ENCODE results near the gene SCAMP3. TPM values are rescaled to one million over a fixed set of nuclear protein-coding genes. Genes with fewer than 3 reads are reported as not detected.

The SCAMP3 gene
- total and polyA plus RNA-seq, 2 experiments from 2014 or later, result 50.5 to 52.5 TPM

DNA sequence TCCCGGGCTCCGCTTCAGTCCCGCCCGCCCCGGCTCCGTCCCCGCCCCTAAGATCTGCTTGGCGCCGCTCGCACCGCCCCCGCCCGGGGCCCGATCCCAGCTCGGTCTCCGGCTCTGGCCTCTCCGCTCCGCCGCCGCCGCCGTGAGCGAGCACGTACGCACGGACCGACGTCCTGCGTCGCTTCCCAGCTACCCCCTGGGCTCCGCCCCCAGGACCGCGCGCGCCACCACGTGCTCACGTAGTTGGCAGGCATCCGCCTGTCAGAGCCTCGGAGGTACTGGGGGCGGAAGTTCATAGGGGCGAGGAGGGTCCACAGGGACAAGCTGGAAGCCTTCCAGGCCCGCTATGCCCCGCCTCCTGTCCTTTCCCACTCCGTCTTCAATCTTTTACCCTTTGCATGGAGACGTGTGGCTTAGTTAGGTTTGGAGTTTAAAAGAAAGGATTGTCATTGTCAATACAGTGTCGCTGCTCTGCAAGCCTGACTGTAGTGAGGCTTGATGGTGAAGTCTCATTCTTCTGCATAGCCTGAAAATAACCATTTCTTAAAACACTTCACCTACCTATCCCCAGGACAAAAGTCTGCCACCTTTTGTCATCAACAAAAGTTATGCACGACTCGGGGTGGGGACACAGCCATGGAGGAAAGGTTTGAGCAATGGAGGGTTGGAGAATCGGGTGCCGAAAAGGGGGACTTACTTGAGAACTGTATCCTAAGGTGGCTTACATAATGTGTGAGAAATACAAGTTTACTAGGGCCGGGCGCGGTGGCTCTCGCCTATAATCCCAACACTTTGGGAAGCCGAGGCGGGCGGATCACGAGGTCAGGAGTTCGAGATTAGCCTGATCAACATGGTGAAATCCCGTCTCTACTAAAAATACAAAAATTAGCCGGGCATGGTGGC is 11.4 kb upstream of the SCAMP3 start, which contains the start of gene CLK2:
Gene CLK2, minus strand, starts transcription at position 162 of the 903 bp plus-strand sequence. CDS start 2,527 bp downstream, outside the sequence.
- Mint-ChIP-seq H3K27ac (peak within 1 kb of the TSS; percentile 95), H3K4me1 (peaks cover 32% of the 10 kb centered on the region), H3K36me3 (ENCODE audit: low read depth) (peaks cover 42% of the 10 kb centered on the region), H3K9me3 (no peaks in the 10 kb centered on the region; the same call in 2 of the 3 replicates), H3K27me3 (ENCODE audit: insufficient read depth, low read depth, poor library complexity) (peaks cover 22% of the 10 kb centered on the region), H3K4me3 (peak within 1 kb of the TSS; percentile 98)
- Histone ChIP-seq H3K4me2 (peak within 1 kb of the TSS; percentile 88), H3K27ac (ENCODE audit: low read depth) (peak within 1 kb of the TSS; percentile 91), H4K20me1 (replicated peaks; ENCODE audit: insufficient read depth) (peaks cover 16% of the 10 kb centered on the region), H3K79me2 (replicated peaks; ENCODE audit: insufficient read depth) (peaks cover 34% of the 10 kb centered on the region), H2AFZ (peak within 1 kb of the TSS; percentile 90), H3K4me1 (ENCODE audit: insufficient read depth) (peaks cover 28% of the 10 kb centered on the region), H3K36me3 (ENCODE audit: insufficient read depth) (peaks cover 25% of the 10 kb centered on the region), H3F3A (replicated peaks; ENCODE audit: low read depth) (peaks cover 39% of the 10 kb centered on the region), H3K27me3 (ENCODE audit: insufficient read depth) (no peaks in the 10 kb centered on the region), H3K9me2 (ENCODE audit: insufficient read depth) (no peaks in the 10 kb centered on the region), H3K4me3 (peak within 1 kb of the TSS; percentile 90)
- peak; percentile 79 for ATAC-seq
- peak; percentile 98 for DNase-seq (ENCODE audit: low spot score)
- no peak; the same call in 1 of the 2 replicates for TF ChIP-seq CREB1 (CRISPR knock-in tag; IDR thresholded peaks at IDR 0.05; ENCODE audit: low read depth)
- TF ChIP-seq EZH2phosphoT487 (IDR thresholded peaks at IDR 0.05; ENCODE audit: unreplicated experiment), result no peak
- peak; percentile 88 for TF ChIP-seq POLR2AphosphoS5 (IDR thresholded peaks at IDR 0.05; ENCODE audit: low read depth)
- TF ChIP-seq ZNF331 (CRISPR knock-in tag; IDR thresholded peaks at IDR 0.05; ENCODE audit: low read depth), result no peak
- no peak for TF ChIP-seq STAT1 (IDR thresholded peaks at IDR 0.05; ENCODE audit: unreplicated experiment)
- no peak; the same call in 1 of the 2 replicates for TF ChIP-seq NANOG (IDR thresholded peaks at IDR 0.05; ENCODE audit: borderline replicate concordance)
- TF ChIP-seq, protein P1, sequence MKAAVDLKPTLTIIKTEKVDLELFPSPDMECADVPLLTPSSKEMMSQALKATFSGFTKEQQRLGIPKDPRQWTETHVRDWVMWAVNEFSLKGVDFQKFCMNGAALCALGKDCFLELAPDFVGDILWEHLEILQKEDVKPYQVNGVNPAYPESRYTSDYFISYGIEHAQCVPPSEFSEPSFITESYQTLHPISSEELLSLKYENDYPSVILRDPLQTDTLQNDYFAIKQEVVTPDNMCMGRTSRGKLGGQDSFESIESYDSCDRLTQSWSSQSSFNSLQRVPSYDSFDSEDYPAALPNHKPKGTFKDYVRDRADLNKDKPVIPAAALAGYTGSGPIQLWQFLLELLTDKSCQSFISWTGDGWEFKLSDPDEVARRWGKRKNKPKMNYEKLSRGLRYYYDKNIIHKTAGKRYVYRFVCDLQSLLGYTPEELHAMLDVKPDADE (IDR thresholded peaks at IDR 0.05), result peak; percentile 76; the same call in 1 of the 2 replicates
- TF ChIP-seq, protein P2, sequence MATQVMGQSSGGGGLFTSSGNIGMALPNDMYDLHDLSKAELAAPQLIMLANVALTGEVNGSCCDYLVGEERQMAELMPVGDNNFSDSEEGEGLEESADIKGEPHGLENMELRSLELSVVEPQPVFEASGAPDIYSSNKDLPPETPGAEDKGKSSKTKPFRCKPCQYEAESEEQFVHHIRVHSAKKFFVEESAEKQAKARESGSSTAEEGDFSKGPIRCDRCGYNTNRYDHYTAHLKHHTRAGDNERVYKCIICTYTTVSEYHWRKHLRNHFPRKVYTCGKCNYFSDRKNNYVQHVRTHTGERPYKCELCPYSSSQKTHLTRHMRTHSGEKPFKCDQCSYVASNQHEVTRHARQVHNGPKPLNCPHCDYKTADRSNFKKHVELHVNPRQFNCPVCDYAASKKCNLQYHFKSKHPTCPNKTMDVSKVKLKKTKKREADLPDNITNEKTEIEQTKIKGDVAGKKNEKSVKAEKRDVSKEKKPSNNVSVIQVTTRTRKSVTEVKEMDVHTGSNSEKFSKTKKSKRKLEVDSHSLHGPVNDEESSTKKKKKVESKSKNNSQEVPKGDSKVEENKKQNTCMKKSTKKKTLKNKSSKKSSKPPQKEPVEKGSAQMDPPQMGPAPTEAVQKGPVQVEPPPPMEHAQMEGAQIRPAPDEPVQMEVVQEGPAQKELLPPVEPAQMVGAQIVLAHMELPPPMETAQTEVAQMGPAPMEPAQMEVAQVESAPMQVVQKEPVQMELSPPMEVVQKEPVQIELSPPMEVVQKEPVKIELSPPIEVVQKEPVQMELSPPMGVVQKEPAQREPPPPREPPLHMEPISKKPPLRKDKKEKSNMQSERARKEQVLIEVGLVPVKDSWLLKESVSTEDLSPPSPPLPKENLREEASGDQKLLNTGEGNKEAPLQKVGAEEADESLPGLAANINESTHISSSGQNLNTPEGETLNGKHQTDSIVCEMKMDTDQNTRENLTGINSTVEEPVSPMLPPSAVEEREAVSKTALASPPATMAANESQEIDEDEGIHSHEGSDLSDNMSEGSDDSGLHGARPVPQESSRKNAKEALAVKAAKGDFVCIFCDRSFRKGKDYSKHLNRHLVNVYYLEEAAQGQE (IDR thresholded peaks at IDR 0.05; ENCODE audit: unreplicated experiment), result no peak
